SU-DHL-6 (cell line): ENCODE measurements around the gene ZDHHC24.

Experiments
- H2AFZ ChIP-seq: fragments of 200-600 bp; sonication (generic); 2 replicates; pipeline ENCODE4 v1.6.1; 2014; ENCODE audit warnings: low read depth, mild to moderate bottlenecking, moderate library complexity, mixed read lengths, antibody characterized with exemption, low read length; ENCODE audit not compliant: severe bottlenecking
- H3F3A ChIP-seq: fragments of 200-600 bp; shearing (Covaris generic); 2 replicates; pipeline ENCODE4 v1.6.0; 2016; ENCODE audit warnings: antibody characterized with exemption, mild to moderate bottlenecking; ENCODE audit not compliant: insufficient read depth
- H3K27ac ChIP-seq: fragments of 200-600 bp; sonication (generic); 2 replicates; pipeline ENCODE4 v1.5.1; 2016; ENCODE audit warnings: low read depth, mild to moderate bottlenecking, low read length, moderate library complexity, mixed read lengths
- H3K27me3 ChIP-seq: fragments of 200-600 bp; sonication (generic), shearing (Covaris generic); 2 replicates; pipeline ENCODE4 v1.6.0; 2014; ENCODE audit warnings: mild to moderate bottlenecking, low read length
- H3K36me3 ChIP-seq: fragments of 200-600 bp; sonication (generic); 2 replicates; pipeline ENCODE4 v1.6.1; 2014; ENCODE audit warnings: mild to moderate bottlenecking, low read length, mixed read lengths
- H3K4me2 ChIP-seq: fragments of 300-600, 200-600 bp; shearing (Covaris generic), sonication (generic); 2 replicates; pipeline ENCODE4 v1.6.0; 2014; ENCODE audit warnings: low read length, low read depth, mild to moderate bottlenecking; ENCODE audit not compliant: poor library complexity, severe bottlenecking
- H3K4me3 ChIP-seq: fragments of 200-600 bp; sonication (generic); 2 replicates; pipeline ENCODE4 v1.5.1; 2014; ENCODE audit warnings: antibody characterized with exemption, low read length, mild to moderate bottlenecking, mixed read lengths; ENCODE audit not compliant: insufficient read depth, poor library complexity, severe bottlenecking
- H3K79me2 ChIP-seq: fragments of 200-600 bp; sonication (generic); 2 replicates; pipeline ENCODE4 v1.6.1; 2014; ENCODE audit warnings: mild to moderate bottlenecking, low read length, moderate library complexity; ENCODE audit not compliant: insufficient read depth
- H3K9ac ChIP-seq: fragments of 200-600 bp; sonication (generic); 2 replicates; pipeline ENCODE4 v1.7.0; 2014; ENCODE audit warnings: mild to moderate bottlenecking, low read length
- H3K9me2 ChIP-seq: fragments of 200-600 bp; sonication (generic); replicated peaks from 2 replicates; pipeline ENCODE4 v1.6.1; 2014; ENCODE audit warnings: low read length; ENCODE audit not compliant: insufficient read depth
- H3K9me3 ChIP-seq: fragments of 200-600 bp; sonication (generic); 2 replicates; pipeline ENCODE4 v1.6.1; 2014; ENCODE audit warnings: low read length, mixed read lengths; ENCODE audit not compliant: insufficient read depth
- H4K20me1 ChIP-seq: fragments of 200-600 bp; sonication (generic); 2 replicates; pipeline ENCODE4 v1.6.1; 2014; ENCODE audit warnings: low read depth, mild to moderate bottlenecking, antibody characterized with exemption, low read length, moderate library complexity, mixed read lengths
- CTCF ChIP-seq: fragments of 200-600 bp; sonication (generic); IDR thresholded peaks from one replicate; pipeline ENCODE4 v1.5.1; 2017; ENCODE audit warnings: antibody characterized with exemption, mild to moderate bottlenecking, low read length, moderate library complexity; ENCODE audit not compliant: insufficient read depth, poor library complexity, severe bottlenecking
- EZH2phosphoT487 ChIP-seq: fragments of 200-600 bp; sonication (generic), shearing (Covaris generic); conservative IDR thresholded peaks from 2 replicates; pipeline ENCODE4 v1.6.1; 2018; ENCODE audit warnings: mild to moderate bottlenecking, antibody characterized with exemption, low read length, moderate library complexity, mixed read lengths

ZDHHC24 gene

GRCh38 chr11:66510990-66511339 lies 34.9 kb downstream of the ZDHHC24 start:
- TF ChIP-seq CTCF, result no peak
- no peak for TF ChIP-seq EZH2phosphoT487
- Histone ChIP-seq H2AFZ (no peak overlapping the region), H3K4me2 (peak overlapping the region; percentile 61), H3K27me3 (no peaks in the 10 kb centered on the region), H3F3A (no peaks in the 10 kb centered on the region), H3K79me2 (no peaks in the 10 kb centered on the region), H3K9ac (peak overlapping the region; percentile 27; the same call in 1 of the 2 replicates), H3K36me3 (no peaks in the 10 kb centered on the region), H3K9me2 (no peaks in the 10 kb centered on the region), H4K20me1 (no peaks in the 10 kb centered on the region), H3K4me3 (peak overlapping the region; percentile 53), H3K9me3 (no peaks in the 10 kb centered on the region), H3K27ac (no peak overlapping the region)

- Histone ChIP-seq H3K4me2 (peak within 1 kb of the TSS; percentile 61), H3K79me2 (no peaks in the 10 kb centered on the region), H3K4me3 (peak within 1 kb of the TSS; percentile 53), H4K20me1 (no peaks in the 10 kb centered on the region), H3K9me2 (no peaks in the 10 kb centered on the region), H2AFZ (peak within 1 kb of the TSS; percentile 73), H3K36me3 (0 out of 2 replicates have a peak, but pooled peaks cover under 1% of the 10 kb centered on the region), H3K9me3 (no peaks in the 10 kb centered on the region), H3K9ac (peak within 1 kb of the TSS; percentile 27; the same call in 1 of the 2 replicates), H3K27ac (no peak within 1 kb of the TSS), H3F3A (no peaks in the 10 kb centered on the region), H3K27me3 (no peaks in the 10 kb centered on the region)
- no peak for TF ChIP-seq EZH2phosphoT487
- TF ChIP-seq CTCF, result no peak
These were observed 35.4 kb downstream of the ZDHHC24 start, which contains the start of gene BBS1 for GRCh38 chr11:66510271-66510989. Gene BBS1 (plus strand): TSS chr11:66510635. CDS start chr11:66510660, 25 bp downstream.

- Histone ChIP-seq H3K9ac (no peak overlapping the region), H3F3A (no peaks in the 10 kb centered on the region), H3K9me3 (no peaks in the 10 kb centered on the region), H3K4me2 (no peak overlapping the region), H3K79me2 (no peaks in the 10 kb centered on the region), H3K36me3 (0 out of 2 replicates have a peak, but pooled peaks cover 2% of the 10 kb centered on the region), H3K27ac (no peak overlapping the region), H4K20me1 (no peaks in the 10 kb centered on the region), H2AFZ (no peak overlapping the region), H3K9me2 (no peaks in the 10 kb centered on the region), H3K27me3 (no peaks in the 10 kb centered on the region), H3K4me3 (no peak overlapping the region)
- TF ChIP-seq CTCF, result no peak
- TF ChIP-seq EZH2phosphoT487, result no peak
These were observed 36.7 kb downstream of the ZDHHC24 start for GRCh38 chr11:66509131-66509561.
